GM12878 (cell line): ENCODE results near the gene SLC43A3. TPM values are rescaled to one million over a fixed set of nuclear protein-coding genes. Genes with fewer than 3 reads are reported as not detected.

Experiments used
- ATAC-seq: fragments of 200-7000 bp; cut with Tn5 transposase; 3 replicates; pipeline ENCODE4 v1.9.1; 2020; ENCODE audit warnings: mild to moderate bottlenecking, moderate library complexity
- BruUV-seq: library from RNA; stranded (reverse); fragments of 400-500 nt; replicated peaks from 2 replicates; lab custom pipeline; 2021; lab: Mats Ljungman, UMichigan
- CTCF ChIA-PET: fragments of 300-600 bp; sonication (Branson Sonifier 250); formaldehyde crosslinking; extraction: SDS; loops from one replicate; lab custom pipeline; 2021; ENCODE audit warnings: inconsistent platforms; lab: Yijun Ruan, JAX
- POLR2A ChIA-PET: fragments of 350-600 bp; formaldehyde crosslinking; extraction: SDS; loops from one replicate; lab custom pipeline; 2021; ENCODE audit warnings: inconsistent platforms; lab: Charles Lee
- RAD21 ChIA-PET: fragments of 300-600 bp; sonication (Branson Sonifier 250); formaldehyde crosslinking; loops from one replicate; lab custom pipeline; 2023; ENCODE audit warnings: antibody characterized with exemption; ENCODE audit not compliant: unreplicated experiment; lab: Charles Lee
- SMC1A ChIA-PET: fragments of 300-600 bp; sonication (Branson Sonifier 250); formaldehyde crosslinking; loops from one replicate; lab custom pipeline; 2023; ENCODE audit not compliant: unreplicated experiment, uncharacterized antibody; lab: Charles Lee
- DNase-seq: peaks from one replicate; pipeline ENCODE4 v3.0.0-alpha.2; 2011; ENCODE audit warnings: low read depth, low spot score
- FAIRE-seq: peaks from 3 replicates; lab custom pipeline; 2011; peaks lifted over from hg19 to GRCh38; lab: Jason Lieb, UNC
- H2AFZ ChIP-seq: 2 replicates; pipeline ENCODE4 v1.6.0; 2011; ENCODE audit warnings: low read depth, low read length, control low read depth; ENCODE audit not compliant: control insufficient read depth
- H3K27ac ChIP-seq: 2 replicates; pipeline ENCODE4 v1.5.1; 2011; ENCODE audit warnings: control low read depth; ENCODE audit not compliant: control insufficient read depth, insufficient read depth
- H3K27me3 ChIP-seq, 2 experiments: replicated peaks in 1 of 2; 2 replicates each; pipeline versions ENCODE4 v1.6.0 to v1.6.1; 2011; ENCODE audit warnings: low read length in 1 of 2; ENCODE audit not compliant: control insufficient read depth in 2 of 2, insufficient read depth in 2 of 2
- H3K36me3 ChIP-seq, 2 experiments: 2 replicates each; pipeline ENCODE4 v1.5.1; 2011; ENCODE audit warnings: low read length in 1 of 2; ENCODE audit not compliant: control insufficient read depth in 2 of 2, insufficient read depth in 2 of 2
- H3K4me1 ChIP-seq: 2 replicates; pipeline ENCODE4 v1.6.1; 2011; ENCODE audit warnings: mild to moderate bottlenecking, low read length, moderate library complexity, mixed read lengths; ENCODE audit not compliant: control insufficient read depth, insufficient read depth
- H3K4me2 ChIP-seq: 2 replicates; pipeline ENCODE4 v1.6.0; 2011; ENCODE audit warnings: control low read depth; ENCODE audit not compliant: control insufficient read depth, insufficient read depth
- H3K4me3 ChIP-seq: fragments of 200-600 bp; sonication (generic); 2 replicates; pipeline ENCODE4 v1.5.1; 2016
- H3K79me2 ChIP-seq: 2 replicates; pipeline ENCODE4 v1.6.0; 2011; ENCODE audit warnings: low read length; ENCODE audit not compliant: control insufficient read depth, insufficient read depth
- H3K9ac ChIP-seq: 2 replicates; pipeline ENCODE4 v1.8.0; 2011; ENCODE audit warnings: low read length, control low read depth, mixed read lengths; ENCODE audit not compliant: control insufficient read depth, insufficient read depth
- H3K9me3 ChIP-seq: replicated peaks from 3 replicates; pipeline ENCODE4 v1.5.1; 2011; ENCODE audit warnings: mild to moderate bottlenecking, low read length; ENCODE audit not compliant: control insufficient read depth, insufficient read depth
- H4K20me1 ChIP-seq: 2 replicates; pipeline ENCODE4 v1.6.0; 2011; ENCODE audit not compliant: control insufficient read depth, insufficient read depth
- ASH2L ChIP-seq: fragments of 300-600, 200-600 bp; sonication (generic); IDR thresholded peaks from 2 replicates; pipeline ENCODE4 v1.6.1; 2017; ENCODE audit warnings: low read depth, mild to moderate bottlenecking, borderline replicate concordance
- BCLAF1 ChIP-seq: fragments of 450-650 bp; IDR thresholded peaks from 2 replicates; pipeline ENCODE4 v1.6.1; 2017; ENCODE audit warnings: antibody characterized with exemption, mild to moderate bottlenecking, moderate library complexity
- CREB1 ChIP-seq: IDR thresholded peaks from 2 replicates; pipeline ENCODE4 v1.6.1; 2012; ENCODE audit warnings: low read depth, mild to moderate bottlenecking, inconsistent platforms
- IRF4 ChIP-seq: IDR thresholded peaks from 2 replicates; pipeline ENCODE4 v1.6.1; 2011; ENCODE audit warnings: low read depth, low read length
- LARP7 ChIP-seq: fragments of 450-650 bp; IDR thresholded peaks from 2 replicates; pipeline ENCODE4 v1.6.1; 2017; ENCODE audit warnings: mild to moderate bottlenecking
- NFXL1 ChIP-seq: fragments of 450-650 bp; IDR thresholded peaks from 2 replicates; pipeline ENCODE4 v1.6.1; 2017; ENCODE audit warnings: antibody characterized with exemption, mild to moderate bottlenecking, borderline replicate concordance
- NFYA ChIP-seq: IDR thresholded peaks from 2 replicates; pipeline ENCODE4 v1.6.1; 2011; ENCODE audit warnings: low read depth, mild to moderate bottlenecking, low read length, improper control_type of control experiment, borderline replicate concordance
- SMC3 ChIP-seq: IDR thresholded peaks from 2 replicates; pipeline ENCODE4 v1.6.1; 2011; ENCODE audit warnings: low read length, improper control_type of control experiment, borderline replicate concordance
- SRF ChIP-seq, 2 experiments: IDR thresholded peaks; 2 replicates each; pipeline ENCODE4 v1.6.1; 2011; ENCODE audit warnings: low read depth in 2 of 2, low read length in 2 of 2, mild to moderate bottlenecking in 1 of 2, moderate library complexity in 1 of 2
- SUPT20H ChIP-seq: IDR thresholded peaks from 2 replicates; pipeline ENCODE4 v1.6.1; 2011; ENCODE audit warnings: low read depth, mild to moderate bottlenecking, low read length, moderate library complexity, borderline replicate concordance; ENCODE audit not compliant: control insufficient read depth
- TAF1 ChIP-seq: IDR thresholded peaks from 2 replicates; pipeline ENCODE4 v1.6.1; 2011; ENCODE audit warnings: mild to moderate bottlenecking, low read depth, low read length, borderline replicate concordance
- TBL1XR1 ChIP-seq: IDR thresholded peaks from 2 replicates; pipeline ENCODE4 v1.6.1; 2012; ENCODE audit warnings: low read depth, low read length, improper control_type of control experiment
- TCF7 ChIP-seq: IDR thresholded peaks from 2 replicates; pipeline ENCODE4 v1.6.1; 2014; ENCODE audit warnings: antibody characterized with exemption, borderline replicate concordance
- ZSCAN29 ChIP-seq: fragments of 450-650 bp; IDR thresholded peaks from 2 replicates; pipeline ENCODE4 v1.6.1; 2017; ENCODE audit warnings: mild to moderate bottlenecking, moderate library complexity
- WGBS: methylation state at CpG from one replicate; pipeline ENCODE4 v1.1.6; 2016; ENCODE audit warnings: low lambda C conversion rate; ENCODE audit not compliant: insufficient replicate concordance, insufficient coverage; ENCODE audit errors: missing lambda C conversion rate; 5-methylcytosine and 5-hydroxymethylcytosine counted together
- in situ Hi-C: fragments of 300-500 bp; cut with MboI; formaldehyde crosslinking; loops from 9 replicates; pipeline ENCODE4 v1.14.3; 2018; ENCODE audit warnings: mixed read lengths
- intact Hi-C: fragments of 100-400 bp; cut with micrococcal nuclease; formaldehyde crosslinking; loops from one replicate; pipeline ENCODE4 v1.14.2; 2022; ENCODE audit not compliant: unreplicated experiment
- polyA plus RNA-seq, 11 experiments: library from polyadenylated mRNA; depleted of rRNA in 4 of 11; unstranded in 6 of 11; stranded (reverse) in 5 of 11; fragments of >200 nt; fragmentation: Nextera tagmentation in 4 of 11; fragmentation: Illumina TruSeq in 1 of 11; extraction: Ambion mirVana in 4 of 11; extraction: Trizol in 1 of 11; gene quantifications; 1 replicate in 1 of 11; 2 replicates in 10 of 11; pipeline versions ENCODE4 v1.2.1 to v1.2.3, GENCODE V29; 2011 to 2016; ENCODE audit warnings: inconsistent platforms in 2 of 11, missing spikeins in 2 of 11, low read depth in 1 of 11
- total RNA-seq, 4 experiments: library from RNA; depleted of rRNA in 3 of 4; stranded (reverse); fragments of >200 nt in 3 of 4; fragmentation: Illumina TruSeq in 1 of 4; extraction: Trizol in 1 of 4; gene quantifications; 2 replicates each; pipeline versions ENCODE4 v1.2.1 to v1.2.3, GENCODE V29; 2013 to 2021
- TF ChIP-seq, protein P1 (sequence below): IDR thresholded peaks from 2 replicates; pipeline ENCODE4 v1.6.1; 2012; ENCODE audit warnings: low read depth, low read length, improper control_type of control experiment

Gene SLC43A3
- total and polyA plus RNA-seq, 10 of the 15 experiments (the other 5 are each of a cell fraction or from before 2014, with no cell fraction given), result 37.5 to 237 (median 132) TPM

DNA sequence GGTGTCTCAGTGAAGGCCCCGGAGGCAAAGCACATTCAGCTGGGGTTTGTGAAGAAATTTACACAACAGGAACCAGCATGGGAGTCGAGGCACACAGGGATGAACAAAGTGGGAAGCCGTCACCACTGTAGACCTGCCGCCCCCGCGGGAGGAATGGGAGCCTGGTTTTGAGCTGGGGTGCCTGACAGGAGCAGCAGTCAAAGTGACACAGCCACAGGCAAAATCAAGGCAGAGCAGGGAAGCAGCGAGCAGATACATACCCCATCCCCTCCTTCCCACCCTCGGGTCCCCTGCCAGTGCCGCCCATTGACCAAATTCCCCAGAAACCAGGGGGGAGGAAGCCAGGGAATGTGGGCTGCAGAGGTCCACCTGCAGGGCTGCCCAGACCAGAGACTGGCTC, 67.9 kb downstream of the SLC43A3 start:
- BruUV-seq, result no TSS peak
- FAIRE-seq (no peak), DNase-seq (no peak), ATAC-seq (no peak)
- Histone ChIP-seq H3K9me3 (no peaks in the 10 kb centered on the region), H3K9ac (no peak overlapping the region), H3K36me3 (no peaks in the 10 kb centered on the region), H3K27me3 (peaks cover 0 to 3% of the 10 kb centered on the region in 2 experiments; a peak in 2 of 4 replicates), H3K4me1 (no peaks in the 10 kb centered on the region), H3K4me2 (no peak overlapping the region), H3K27ac (no peak overlapping the region), H2AFZ (no peak overlapping the region), H3K79me2 (no peaks in the 10 kb centered on the region), H4K20me1 (no peaks in the 10 kb centered on the region), H3K4me3 (no peak overlapping the region)
- TF ChIP-seq NFYA (no peak), NFXL1 (no peak), LARP7 (no peak), ZSCAN29 (no peak), ASH2L (no peak), SMC3 (no peak), BCLAF1 (no peak), TAF1 (no peak), TBL1XR1 (no peak), IRF4 (no peak), SUPT20H (no peak), TCF7 (no peak), SRF (IDR thresholded peaks at IDR 0.05; ENCODE audit: low read depth in 2 of 2, low read length in 2 of 2) (no peak), CREB1 (no peak)
- TF ChIP-seq, protein P1, sequence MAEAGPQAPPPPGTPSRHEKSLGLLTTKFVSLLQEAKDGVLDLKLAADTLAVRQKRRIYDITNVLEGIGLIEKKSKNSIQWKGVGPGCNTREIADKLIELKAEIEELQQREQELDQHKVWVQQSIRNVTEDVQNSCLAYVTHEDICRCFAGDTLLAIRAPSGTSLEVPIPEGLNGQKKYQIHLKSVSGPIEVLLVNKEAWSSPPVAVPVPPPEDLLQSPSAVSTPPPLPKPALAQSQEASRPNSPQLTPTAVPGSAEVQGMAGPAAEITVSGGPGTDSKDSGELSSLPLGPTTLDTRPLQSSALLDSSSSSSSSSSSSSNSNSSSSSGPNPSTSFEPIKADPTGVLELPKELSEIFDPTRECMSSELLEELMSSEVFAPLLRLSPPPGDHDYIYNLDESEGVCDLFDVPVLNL, result no peak
- SMC1A ChIA-PET, result interaction anchor here (1.1 kb wide), 1 partner anchor 14 kb away, joined by 3 read pairs; no protein-coding TSS in a partner anchor
- in situ Hi-C loops, result no loop called here
- RAD21 ChIA-PET, result interaction anchor here (1.8 kb wide), 1 partner anchor 13 kb away, joined by 5 read pairs; no protein-coding TSS in a partner anchor
- POLR2A ChIA-PET, result no interaction called here
- CTCF ChIA-PET, result interaction anchor here (1.6 to 1.9 kb wide), 3 partner anchors 8 to 282 kb away, joined by 6 to 7 read pairs (median 7); no protein-coding TSS in a partner anchor
- WGBS, result 55% methylated on average over 8 of the region's 9 CpGs
- intact Hi-C loops, result no loop called here
